H1 (cell line): ENCODE results near the gene TRHDE. TPM values are rescaled to one million over a fixed set of nuclear protein-coding genes. Genes with fewer than 3 reads are reported as not detected.
A peak's percentile ranks its signal among the peaks of the same experiment; 100 is the strongest.

Source experiments
- CTCF ChIA-PET: fragments of 300-600 bp; sonication (Branson Sonifier 250); formaldehyde crosslinking; loops from one replicate; lab custom pipeline; 2021; ENCODE audit not compliant: partially characterized antibody; lab: Charles Lee
- POLR2A ChIA-PET: fragments of 300-600 bp; sonication (Branson Sonifier 250); formaldehyde crosslinking; loops from one replicate; lab custom pipeline; 2021; ENCODE audit warnings: inconsistent platforms; ENCODE audit not compliant: partially characterized antibody; lab: Charles Lee
- DNase-seq, 2 experiments: peaks; one replicate each; pipeline versions ENCODE4 v3.0.0 to v3.0.0-alpha.2; 2010 to 2022; ENCODE audit warnings: low spot score in 2 of 2, low read depth in 1 of 2, mixed read lengths in 1 of 2
- FAIRE-seq: peaks from 2 replicates; lab custom pipeline; 2011; peaks lifted over from hg19 to GRCh38; lab: Jason Lieb, UNC
- H2AFZ ChIP-seq: 2 replicates; pipeline ENCODE4 v1.8.1; 2012; ENCODE audit warnings: low read length, inconsistent platforms
- H2AK5ac ChIP-seq: 2 replicates; pipeline ENCODE4 v1.6.1; 2013; ENCODE audit warnings: low read depth, low read length
- H2BK120ac ChIP-seq: replicated peaks from 2 replicates; pipeline ENCODE3; 2013; ENCODE audit warnings: low read depth, low read length, inconsistent platforms
- H2BK12ac ChIP-seq: 2 replicates; pipeline ENCODE4 v1.6.1; 2013; ENCODE audit warnings: low read depth, low read length
- H2BK15ac ChIP-seq: 2 replicates; pipeline ENCODE4 v1.6.1; 2013; ENCODE audit warnings: low read length
- H2BK20ac ChIP-seq: 2 replicates; pipeline ENCODE4 v1.6.1; 2013; ENCODE audit warnings: low read length
- H2BK5ac ChIP-seq: 2 replicates; pipeline ENCODE4 v1.6.1; 2013; ENCODE audit warnings: low read depth, low read length
- H3K14ac ChIP-seq: 2 replicates; pipeline ENCODE4 v1.6.1; 2013; ENCODE audit warnings: inconsistent platforms; ENCODE audit not compliant: insufficient read length
- H3K18ac ChIP-seq: 2 replicates; pipeline ENCODE4 v1.6.1; 2013; ENCODE audit warnings: low read length; ENCODE audit errors: extremely low read depth
- H3K23ac ChIP-seq: 2 replicates; pipeline ENCODE4 v1.6.1; 2013; ENCODE audit warnings: inconsistent platforms; ENCODE audit not compliant: insufficient read length
- H3K23me2 ChIP-seq: 2 replicates; pipeline ENCODE4 v1.6.1; 2013; ENCODE audit warnings: low read depth, low read length
- H3K27ac ChIP-seq: 2 replicates; pipeline ENCODE4 v1.6.1; 2011; ENCODE audit warnings: low read depth, low read length, inconsistent platforms
- H3K27me3 ChIP-seq, 4 experiments: replicated peaks in 1 of 4; 1 replicate in 1 of 4; 2 replicates in 3 of 4; pipeline versions ENCODE4 v1.6.1 to v1.8.1; 2011 to 2013; ENCODE audit warnings: low read length in 3 of 4, mild to moderate bottlenecking in 3 of 4, inconsistent platforms in 2 of 4, mixed read lengths in 2 of 4, moderate library complexity in 1 of 4; ENCODE audit not compliant: control insufficient read depth in 3 of 4, insufficient read depth in 3 of 4; ENCODE audit errors: extremely low read depth in 1 of 4
- H3K36me3 ChIP-seq, 4 experiments: 2 replicates each; pipeline versions ENCODE4 v1.6.1 to v1.8.1; 2011 to 2013; ENCODE audit warnings: mild to moderate bottlenecking in 4 of 4, low read length in 3 of 4, moderate library complexity in 2 of 4, control low read depth in 1 of 4, inconsistent platforms in 1 of 4; ENCODE audit not compliant: insufficient read depth in 4 of 4, control insufficient read depth in 2 of 4
- H3K4ac ChIP-seq: replicated peaks from 2 replicates; pipeline ENCODE3; 2013; ENCODE audit warnings: low read length, low read depth, mixed read lengths, inconsistent platforms; ENCODE audit not compliant: insufficient read length
- H3K4me1 ChIP-seq, 4 experiments: replicated peaks in 1 of 4; 1 replicate in 1 of 4; 2 replicates in 3 of 4; pipeline versions ENCODE4 v1.6.1 to v1.8.1; 2011 to 2013; ENCODE audit warnings: low read length in 3 of 4, inconsistent platforms in 2 of 4, mixed read lengths in 1 of 4; ENCODE audit not compliant: insufficient read depth in 4 of 4, control insufficient read depth in 3 of 4
- H3K4me2 ChIP-seq, 2 experiments: 2 replicates each; pipeline versions ENCODE4 v1.6.1 to v1.8.1; 2011 to 2013; ENCODE audit warnings: low read depth in 2 of 2, low read length in 2 of 2, control low read depth in 1 of 2, inconsistent platforms in 1 of 2, mild to moderate bottlenecking in 1 of 2; ENCODE audit not compliant: insufficient read depth in 1 of 2
- H3K4me3 ChIP-seq, 4 experiments: fragments of 200-600, 300-600 bp in 1 of 4; sonication (generic), shearing (Covaris generic), sonication (Bioruptor Twin) in 1 of 4; 2 replicates each; pipeline versions ENCODE4 v1.5.1 to v1.8.1; 2011 to 2016; ENCODE audit warnings: low read length in 4 of 4, low read depth in 3 of 4, control low read depth in 2 of 4, inconsistent platforms in 2 of 4, mild to moderate bottlenecking in 2 of 4, mixed read lengths in 1 of 4, moderate library complexity in 1 of 4; ENCODE audit not compliant: insufficient read depth in 2 of 4; ENCODE audit errors: extremely low read depth in 1 of 4
- H3K56ac ChIP-seq: replicated peaks from 2 replicates; pipeline ENCODE3; 2013; ENCODE audit warnings: low read depth, mild to moderate bottlenecking, mixed read lengths, low read length, inconsistent platforms; ENCODE audit not compliant: insufficient read length
- H3K79me1 ChIP-seq: 2 replicates; pipeline ENCODE4 v1.6.1; 2013; ENCODE audit warnings: low read depth, low read length, control low read depth
- H3K79me2 ChIP-seq, 2 experiments: 2 replicates each; pipeline versions ENCODE4 v1.6.1 to v1.8.1; 2012 to 2013; ENCODE audit warnings: low read length in 2 of 2, mild to moderate bottlenecking in 2 of 2, inconsistent platforms in 1 of 2; ENCODE audit not compliant: insufficient read depth in 2 of 2, control insufficient read depth in 1 of 2
- H3K9ac ChIP-seq, 4 experiments: replicated peaks in 1 of 4; 1 replicate in 1 of 4; 2 replicates in 3 of 4; pipeline versions ENCODE4 v1.6.1 to v1.8.1; 2011 to 2013; ENCODE audit warnings: low read depth in 3 of 4, low read length in 3 of 4, control low read depth in 2 of 4, mild to moderate bottlenecking in 2 of 4, moderate library complexity in 2 of 4, inconsistent platforms in 1 of 4; ENCODE audit errors: extremely low read depth in 1 of 4
- H3K9me3 ChIP-seq, 2 experiments: 2 replicates each; pipeline versions ENCODE4 v1.6.1 to v1.8.1; 2012 to 2013; ENCODE audit warnings: mild to moderate bottlenecking in 2 of 2, moderate library complexity in 2 of 2, control low read depth in 1 of 2, inconsistent platforms in 1 of 2, low read depth in 1 of 2, low read length in 1 of 2, mixed read lengths in 1 of 2; ENCODE audit not compliant: insufficient read depth in 2 of 2
- H4K20me1 ChIP-seq, 2 experiments: replicated peaks in 1 of 2; 2 replicates each; pipeline versions ENCODE3 to v1.8.1; 2011 to 2013; ENCODE audit warnings: inconsistent platforms in 2 of 2, low read length in 2 of 2, mild to moderate bottlenecking in 1 of 2; ENCODE audit not compliant: insufficient read depth in 2 of 2, control insufficient read depth in 1 of 2
- H4K5ac ChIP-seq: 2 replicates; pipeline ENCODE4 v1.6.1; 2013; ENCODE audit warnings: low read length, low read depth, mixed read lengths, inconsistent platforms; ENCODE audit not compliant: insufficient read length
- H4K8ac ChIP-seq: 2 replicates; pipeline ENCODE4 v1.8.0; 2013; ENCODE audit warnings: mild to moderate bottlenecking, moderate library complexity, low read length, inconsistent platforms; ENCODE audit not compliant: insufficient read depth; ENCODE audit errors: extremely low read depth
- H4K91ac ChIP-seq: replicated peaks from 2 replicates; pipeline ENCODE3; 2013; ENCODE audit warnings: low read length, mixed read lengths, inconsistent platforms; ENCODE audit not compliant: insufficient read length
- ASH2L ChIP-seq: fragments of 200-600, 300-600 bp; sonication (generic); IDR thresholded peaks from one replicate; pipeline ENCODE4 v1.7.1; 2017; ENCODE audit warnings: low read length
- CHD2 ChIP-seq: IDR thresholded peaks from 2 replicates; pipeline ENCODE4 v1.6.1; 2012; ENCODE audit warnings: low read length, improper control_type of control experiment
- CREB1 ChIP-seq: IDR thresholded peaks from 2 replicates; pipeline ENCODE4 v1.6.1; 2012; ENCODE audit warnings: inconsistent platforms
- PHF8 ChIP-seq: fragments of 200-600 bp; sonication (generic); conservative IDR thresholded peaks from 2 replicates; pipeline ENCODE4 v1.7.1; 2012; ENCODE audit warnings: low read depth, mild to moderate bottlenecking, inconsistent platforms, low read length, moderate library complexity
- POU5F1 ChIP-seq: IDR thresholded peaks from 2 replicates; pipeline ENCODE4 v1.6.1; 2011; ENCODE audit warnings: low read depth, mild to moderate bottlenecking, low read length, moderate library complexity
- SIX5 ChIP-seq: IDR thresholded peaks from 2 replicates; pipeline ENCODE4 v1.6.1; 2011; ENCODE audit warnings: mild to moderate bottlenecking, low read depth, low read length
- SP2 ChIP-seq: IDR thresholded peaks from 2 replicates; pipeline ENCODE4 v1.6.1; 2012; ENCODE audit warnings: mild to moderate bottlenecking, low read length, inconsistent platforms
- TCF12 ChIP-seq: IDR thresholded peaks from 2 replicates; pipeline ENCODE4 v1.6.1; 2011; ENCODE audit warnings: low read depth, mild to moderate bottlenecking, low read length
- TEAD4 ChIP-seq: IDR thresholded peaks from 2 replicates; pipeline ENCODE4 v1.6.1; 2012; ENCODE audit warnings: low read depth, low read length, inconsistent platforms, mixed read lengths
- WGBS, 2 experiments: shearing (Covaris generic) in 1 of 2; methylation state at CpG; one replicate each; pipeline versions ENCODE4 v1.1.6 to v1.1.7; 2013 to 2015; ENCODE audit warnings: low lambda C conversion rate in 2 of 2, mixed read lengths in 2 of 2, inconsistent platforms in 1 of 2, low coverage in 1 of 2, missing lambda C conversion rate in 1 of 2; ENCODE audit not compliant: insufficient replicate concordance in 2 of 2, insufficient coverage in 1 of 2, insufficient read length in 1 of 2; ENCODE audit errors: extremely low coverage in 1 of 2, missing lambda C conversion rate in 1 of 2; 5-methylcytosine and 5-hydroxymethylcytosine counted together
- polyA plus RNA-seq, 7 experiments: library from polyadenylated mRNA; depleted of rRNA in 3 of 7; stranded (reverse) in 5 of 7; unstranded in 2 of 7; fragments of >200 nt in 5 of 7; fragments of 200-250 nt in 2 of 7; gene quantifications; 1 replicate in 5 of 7; 2 replicates in 1 of 7; 4 replicates in 1 of 7; pipeline versions ENCODE4 v1.2.1 to v1.2.3, GENCODE V29; 2011 to 2013; ENCODE audit warnings: missing spikeins in 2 of 7, mixed read lengths in 2 of 7
- total RNA-seq: library from RNA; stranded (reverse); fragmentation: NEBNext Ultra II Directional; extraction: Animal tissue kit (Norgen Biotek cat#: 25700); gene quantifications from 2 replicates; pipeline ENCODE4 v1.2.1, GENCODE V29; 2021

The TRHDE gene
- total and polyA plus RNA-seq, 2 of the 8 experiments (the other 6 are each of a cell fraction or from before 2014, with no cell fraction given), result 1.3 to 5.0 TPM

DNA sequence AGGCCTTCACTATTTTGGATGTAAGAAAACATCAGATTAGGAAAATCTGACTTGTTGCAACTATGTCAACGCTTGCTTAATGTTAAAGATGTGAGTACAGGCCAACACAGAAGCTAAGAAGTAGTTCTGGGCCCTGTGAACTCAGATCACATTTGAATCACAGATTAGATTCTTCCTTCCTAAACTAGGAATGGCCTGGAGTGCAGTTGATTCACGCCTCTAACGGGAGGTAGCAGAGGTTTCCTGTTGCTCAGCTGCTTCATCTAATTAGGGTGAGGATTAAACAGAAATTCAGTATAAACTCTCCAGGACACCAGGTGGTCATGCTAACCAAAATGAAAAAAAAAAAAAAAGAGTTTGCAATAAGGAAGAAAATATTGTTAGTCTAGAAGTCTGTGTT, 314.3 kb downstream of the TRHDE start:
- no peak overlapping the region for H3K4me2 ChIP-seq
- no peaks in the 10 kb centered on the region for H3K9me3 ChIP-seq
- H2BK15ac ChIP-seq, result no peak overlapping the region
- no peak overlapping the region for H3K4me3 ChIP-seq
- no peak overlapping the region for H2BK120ac ChIP-seq
- H3K23ac ChIP-seq, result no peak overlapping the region
- no peak for DNase-seq
- no peak for FAIRE-seq
- no peak overlapping the region for H4K91ac ChIP-seq
- H3K9ac ChIP-seq, result no peak overlapping the region
- H4K20me1 ChIP-seq, result no peaks in the 10 kb centered on the region
- no peaks in the 10 kb centered on the region for H3K79me2 ChIP-seq
- H2AK5ac ChIP-seq, result no peak overlapping the region
- H3K23me2 ChIP-seq, result no peaks in the 10 kb centered on the region
- no peak overlapping the region for H2BK12ac ChIP-seq
- no peak overlapping the region for H2BK20ac ChIP-seq
- no peaks in the 10 kb centered on the region for H3K36me3 ChIP-seq
- H3K4ac ChIP-seq, result no peak overlapping the region
- no peaks in the 10 kb centered on the region; a peak in 1 of 7 replicates for H3K4me1 ChIP-seq
- no peak overlapping the region for H4K5ac ChIP-seq
- no peak overlapping the region for H3K18ac ChIP-seq
- ChIA-PET POLR2A (no interaction called here), CTCF (no interaction called here)
- no peak overlapping the region for H3K27ac ChIP-seq
- H2BK5ac ChIP-seq, result no peak overlapping the region
- H3K14ac ChIP-seq, result no peak overlapping the region
- H3K79me1 ChIP-seq, result no peaks in the 10 kb centered on the region
- no peak overlapping the region for H4K8ac ChIP-seq
- 72% methylated on average over 3 of the region's 3 CpGs; no CpG with 5 or more reads in 1 of the 2 experiments for WGBS, 2 experiments
- peak overlapping the region; percentile 74; the same call in 1 of the 2 replicates for H2AFZ ChIP-seq
- no peaks in the 10 kb centered on the region for H3K27me3 ChIP-seq
- H3K56ac ChIP-seq, result no peak overlapping the region
- TF ChIP-seq CREB1 (no peak), SIX5 (no peak), POU5F1 (no peak), SP2 (no peak), ASH2L (no peak), TCF12 (no peak), CHD2 (no peak), PHF8 (no peak), TEAD4 (no peak)
